GM21390 (cell line): ENCODE measurements around the gene GJD2.

Experiments
- ATAC-seq: cut with Tn5 transposase; IDR thresholded peaks from one replicate; pipeline ENCODE4 v1.9.1; 2021; ENCODE audit not compliant: unreplicated experiment

The GJD2 gene

GRCh38 chr15:34773917-34774316 lies 19.1 kb upstream of the GJD2 start:
- ATAC-seq: no peak

GRCh38 chr15:34773013-34773412 lies 18.2 kb upstream of the GJD2 start:
- ATAC-seq: no peak

- ATAC-seq: no peak
Measured at GRCh38 chr15:34772312-34772711, 17.5 kb upstream of the GJD2 start.

- no peak for ATAC-seq
Measured at GRCh38 chr15:34769711-34770110, 14.9 kb upstream of the GJD2 start.

GRCh38 chr15:34768530-34768929 lies 13.7 kb upstream of the GJD2 start:
- no peak for ATAC-seq

GRCh38 chr15:34765741-34766140 lies 10.9 kb upstream of the GJD2 start:
- no peak for ATAC-seq

- ATAC-seq: no peak
Measured at GRCh38 chr15:34760909-34761308, 6.1 kb upstream of the GJD2 start.

- no peak for ATAC-seq
Measured at GRCh38 chr15:34759992-34760391, 5.2 kb upstream of the GJD2 start.

GRCh38 chr15:34759347-34759746 lies 4.5 kb upstream of the GJD2 start:
- no peak for ATAC-seq

- ATAC-seq: no peak
Measured at GRCh38 chr15:34757262-34757661, 2.5 kb upstream of the GJD2 start.

- no peak for ATAC-seq
Measured at GRCh38 chr15:34755419-34755773, 598 bp upstream of the GJD2 start.

GRCh38 chr15:34754171-34754601 lies 612 bp downstream of the GJD2 start:
- no peak for ATAC-seq

- no peak for ATAC-seq
Measured at GRCh38 chr15:34753236-34753894, 1.4 kb downstream of the GJD2 start.

- ATAC-seq: no peak
Measured at GRCh38 chr15:34749691-34750090, 5.1 kb downstream of the GJD2 start.

GRCh38 chr15:34739346-34739745 lies 15.5 kb downstream of the GJD2 start:
- no peak for ATAC-seq

- no peak for ATAC-seq
Measured at GRCh38 chr15:34738002-34738401, 16.8 kb downstream of the GJD2 start.

- ATAC-seq: no peak
Measured at GRCh38 chr15:34737477-34737876, 17.3 kb downstream of the GJD2 start.

- no peak for ATAC-seq
Measured at GRCh38 chr15:34734303-34734702, 20.5 kb downstream of the GJD2 start.

GRCh38 chr15:34733621-34734020 lies 21.2 kb downstream of the GJD2 start:
- no peak for ATAC-seq

GRCh38 chr15:34732430-34732829 lies 22.4 kb downstream of the GJD2 start:
- no peak for ATAC-seq

- no peak for ATAC-seq
Measured at GRCh38 chr15:34730701-34731100, 24.1 kb downstream of the GJD2 start.

- no peak for ATAC-seq
Measured at GRCh38 chr15:34729886-34730285, 24.9 kb downstream of the GJD2 start.

GRCh38 chr15:34729056-34729455 lies 25.7 kb downstream of the GJD2 start:
- no peak for ATAC-seq
